Measurements from ENCODE around the gene IMP3.
"Not testable (repeated sequence)": the region's sequence is repeated elsewhere in the genome, so short reads cannot be mapped to it uniquely, and the experiment has no call there.

The IMP3 gene, protein sequence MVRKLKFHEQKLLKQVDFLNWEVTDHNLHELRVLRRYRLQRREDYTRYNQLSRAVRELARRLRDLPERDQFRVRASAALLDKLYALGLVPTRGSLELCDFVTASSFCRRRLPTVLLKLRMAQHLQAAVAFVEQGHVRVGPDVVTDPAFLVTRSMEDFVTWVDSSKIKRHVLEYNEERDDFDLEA

DNA sequence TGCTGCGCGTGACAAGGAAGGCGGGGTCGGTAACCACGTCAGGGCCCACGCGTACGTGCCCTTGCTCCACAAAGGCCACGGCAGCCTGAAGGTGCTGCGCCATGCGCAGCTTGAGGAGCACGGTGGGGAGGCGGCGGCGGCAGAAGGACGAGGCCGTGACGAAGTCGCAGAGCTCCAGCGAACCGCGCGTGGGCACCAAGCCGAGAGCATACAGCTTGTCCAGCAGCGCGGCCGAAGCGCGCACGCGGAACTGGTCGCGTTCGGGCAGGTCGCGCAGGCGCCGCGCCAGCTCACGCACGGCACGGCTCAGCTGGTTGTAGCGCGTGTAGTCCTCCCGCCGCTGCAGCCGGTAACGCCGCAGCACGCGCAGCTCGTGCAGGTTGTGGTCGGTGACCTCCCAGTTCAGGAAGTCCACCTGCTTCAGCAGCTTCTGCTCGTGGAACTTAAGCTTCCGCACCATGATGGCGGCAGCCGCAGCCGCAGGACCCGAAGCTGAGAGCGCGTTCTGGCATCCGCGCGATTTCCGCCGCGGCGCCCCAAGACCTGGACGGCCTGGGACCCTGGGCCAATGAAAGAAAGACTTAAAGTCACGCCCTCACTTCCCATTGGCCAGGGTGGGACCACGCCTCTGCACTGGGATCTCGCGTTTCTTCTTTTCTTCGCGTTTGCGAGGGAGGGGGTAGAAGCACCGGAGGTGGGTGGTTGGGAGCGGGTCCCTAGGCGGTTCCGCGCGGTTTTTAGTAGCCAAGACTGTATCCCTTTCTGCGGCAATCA lies at the start of gene IMP3:
Gene IMP3, minus strand, starts transcription at position 516 of the 774 bp plus-strand sequence. Its CDS starts 56 bp downstream, at position 460.
- H3K9ac ChIP-seq (ENCODE audit: low read depth in 1 of 2, low read length in 2 of 2) = peak within 1 kb of the TSS; percentile 94 to 99
- H3K9me3 ChIP-seq (ENCODE audit: control insufficient read depth in 2 of 2, low read length in 2 of 2) = no peaks in the 10 kb centered on the region
- peak within 1 kb of the TSS; percentile 96 to 99 for H3K27ac ChIP-seq (ENCODE audit: low read depth in 2 of 2, low read length in 2 of 2)
- no peaks in the 10 kb centered on the region for H3K27me3 ChIP-seq (ENCODE audit: control insufficient read depth in 2 of 2, insufficient read depth in 2 of 2, low read length in 2 of 2)
- H3K36me3 ChIP-seq (ENCODE audit: control insufficient read depth in 2 of 2, insufficient read depth in 2 of 2, low read length in 2 of 2) = peaks cover 0 to 5% of the 10 kb centered on the region in 2 donors
- peaks cover 21 to 22% of the 10 kb centered on the region in 2 donors for H3K4me1 ChIP-seq (ENCODE audit: control insufficient read depth in 2 of 2, insufficient read depth in 2 of 2, low read length in 2 of 2)
- H3K4me3 ChIP-seq (ENCODE audit: low read length in 2 of 2) = peak within 1 kb of the TSS; percentile 95 to 97

GRCh38 chr15:75689429-75689828 lies 49.4 kb upstream of the IMP3 start:
- H3K27me3 ChIP-seq (ENCODE audit: control insufficient read depth in 2 of 2, insufficient read depth in 2 of 2, low read length in 2 of 2); H3K36me3 ChIP-seq (ENCODE audit: control insufficient read depth in 2 of 2, insufficient read depth in 2 of 2, low read length in 2 of 2); H3K9ac ChIP-seq (ENCODE audit: low read depth in 1 of 2, low read length in 2 of 2); H3K27ac ChIP-seq (ENCODE audit: low read depth in 2 of 2, low read length in 2 of 2); H3K4me3 ChIP-seq (ENCODE audit: low read length in 2 of 2); H3K9me3 ChIP-seq (ENCODE audit: control insufficient read depth in 2 of 2, low read length in 2 of 2): not testable (repeated sequence)
- H3K4me1 ChIP-seq (ENCODE audit: control insufficient read depth in 2 of 2, insufficient read depth in 2 of 2, low read length in 2 of 2) = peaks cover 5 to 11% of the 10 kb centered on the region in 2 donors

GRCh38 chr15:75688831-75689230 lies 48.8 kb upstream of the IMP3 start:
- H3K9me3 ChIP-seq (ENCODE audit: control insufficient read depth in 2 of 2, low read length in 2 of 2) = no peaks in the 10 kb centered on the region
- H3K36me3 ChIP-seq (ENCODE audit: control insufficient read depth in 2 of 2, insufficient read depth in 2 of 2, low read length in 2 of 2) = no peaks in the 10 kb centered on the region
- no peak overlapping the region for H3K4me3 ChIP-seq (ENCODE audit: low read length in 2 of 2)
- H3K27ac ChIP-seq (ENCODE audit: low read depth in 2 of 2, low read length in 2 of 2) = no peak overlapping the region
- no peaks in the 10 kb centered on the region for H3K27me3 ChIP-seq (ENCODE audit: control insufficient read depth in 2 of 2, insufficient read depth in 2 of 2, low read length in 2 of 2)
- H3K4me1 ChIP-seq (ENCODE audit: control insufficient read depth in 2 of 2, insufficient read depth in 2 of 2, low read length in 2 of 2) = peaks cover under 1 to 5% of the 10 kb centered on the region in 2 donors
- no peak overlapping the region for H3K9ac ChIP-seq (ENCODE audit: low read depth in 1 of 2, low read length in 2 of 2)

- Histone ChIP-seq H3K9ac (ENCODE audit: low read depth in 1 of 2, low read length in 2 of 2) (no peak overlapping the region), H3K4me3 (ENCODE audit: low read length in 2 of 2) (no peak overlapping the region), H3K27me3 (ENCODE audit: control insufficient read depth in 2 of 2, insufficient read depth in 2 of 2, low read length in 2 of 2) (no peaks in the 10 kb centered on the region), H3K4me1 (ENCODE audit: control insufficient read depth in 2 of 2, insufficient read depth in 2 of 2, low read length in 2 of 2) (no peaks in the 10 kb centered on the region), H3K9me3 (ENCODE audit: control insufficient read depth in 2 of 2, low read length in 2 of 2) (no peaks in the 10 kb centered on the region), H3K27ac (ENCODE audit: low read depth in 2 of 2, low read length in 2 of 2) (no peak overlapping the region), H3K36me3 (ENCODE audit: control insufficient read depth in 2 of 2, insufficient read depth in 2 of 2, low read length in 2 of 2) (no peaks in the 10 kb centered on the region)
Observed at GRCh38 chr15:75688278-75688557, 48.2 kb upstream of the IMP3 start.

- Histone ChIP-seq H3K4me1 (ENCODE audit: control insufficient read depth in 2 of 2, insufficient read depth in 2 of 2, low read length in 2 of 2) (no peaks in the 10 kb centered on the region), H3K27ac (ENCODE audit: low read depth in 2 of 2, low read length in 2 of 2) (no peak overlapping the region), H3K27me3 (ENCODE audit: control insufficient read depth in 2 of 2, insufficient read depth in 2 of 2, low read length in 2 of 2) (no peaks in the 10 kb centered on the region), H3K9me3 (ENCODE audit: control insufficient read depth in 2 of 2, low read length in 2 of 2) (no peaks in the 10 kb centered on the region), H3K9ac (ENCODE audit: low read depth in 1 of 2, low read length in 2 of 2) (no peak overlapping the region), H3K4me3 (ENCODE audit: low read length in 2 of 2) (no peak overlapping the region), H3K36me3 (ENCODE audit: control insufficient read depth in 2 of 2, insufficient read depth in 2 of 2, low read length in 2 of 2) (no peaks in the 10 kb centered on the region)
Observed at GRCh38 chr15:75687486-75688277, 47.7 kb upstream of the IMP3 start.

DNA sequence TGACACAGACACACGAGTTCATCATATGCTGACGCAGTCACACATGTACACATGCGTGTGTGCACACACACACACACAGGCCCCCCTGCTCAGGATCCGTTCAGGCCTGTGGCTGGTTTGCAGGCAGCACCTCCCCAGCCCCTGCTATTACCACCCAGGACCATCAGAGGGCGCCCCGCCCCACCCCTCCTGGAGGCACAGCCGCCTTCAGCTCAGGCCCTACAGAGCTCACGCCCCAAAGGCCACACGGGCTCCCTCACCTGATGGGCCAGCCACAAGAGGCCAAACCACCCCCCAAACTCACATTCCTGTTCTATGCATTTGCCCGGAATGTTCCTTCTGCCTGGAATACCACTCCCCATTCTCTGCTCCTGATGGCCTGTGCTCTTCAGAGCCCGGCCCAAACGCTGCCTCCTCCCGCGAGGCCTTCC lies 46.2 kb upstream of the IMP3 start:
- H3K4me3 ChIP-seq (ENCODE audit: low read length in 2 of 2); H3K36me3 ChIP-seq (ENCODE audit: control insufficient read depth in 2 of 2, insufficient read depth in 2 of 2, low read length in 2 of 2); H3K9ac ChIP-seq (ENCODE audit: low read depth in 1 of 2, low read length in 2 of 2); H3K9me3 ChIP-seq (ENCODE audit: control insufficient read depth in 2 of 2, low read length in 2 of 2); H3K4me1 ChIP-seq (ENCODE audit: control insufficient read depth in 2 of 2, insufficient read depth in 2 of 2, low read length in 2 of 2); H3K27ac ChIP-seq (ENCODE audit: low read depth in 2 of 2, low read length in 2 of 2); H3K27me3 ChIP-seq (ENCODE audit: control insufficient read depth in 2 of 2, insufficient read depth in 2 of 2, low read length in 2 of 2): not testable (repeated sequence)

GRCh38 chr15:75685195-75685594 lies 45.2 kb upstream of the IMP3 start:
- Histone ChIP-seq H3K4me3 (ENCODE audit: low read length in 2 of 2) (no peak overlapping the region), H3K9ac (ENCODE audit: low read depth in 1 of 2, low read length in 2 of 2) (no peak overlapping the region), H3K4me1 (ENCODE audit: control insufficient read depth in 2 of 2, insufficient read depth in 2 of 2, low read length in 2 of 2) (no peaks in the 10 kb centered on the region), H3K27ac (ENCODE audit: low read depth in 2 of 2, low read length in 2 of 2) (no peak overlapping the region), H3K9me3 (ENCODE audit: control insufficient read depth in 2 of 2, low read length in 2 of 2) (no peaks in the 10 kb centered on the region), H3K36me3 (ENCODE audit: control insufficient read depth in 2 of 2, insufficient read depth in 2 of 2, low read length in 2 of 2) (no peaks in the 10 kb centered on the region), H3K27me3 (ENCODE audit: control insufficient read depth in 2 of 2, insufficient read depth in 2 of 2, low read length in 2 of 2) (no peaks in the 10 kb centered on the region)

DNA sequence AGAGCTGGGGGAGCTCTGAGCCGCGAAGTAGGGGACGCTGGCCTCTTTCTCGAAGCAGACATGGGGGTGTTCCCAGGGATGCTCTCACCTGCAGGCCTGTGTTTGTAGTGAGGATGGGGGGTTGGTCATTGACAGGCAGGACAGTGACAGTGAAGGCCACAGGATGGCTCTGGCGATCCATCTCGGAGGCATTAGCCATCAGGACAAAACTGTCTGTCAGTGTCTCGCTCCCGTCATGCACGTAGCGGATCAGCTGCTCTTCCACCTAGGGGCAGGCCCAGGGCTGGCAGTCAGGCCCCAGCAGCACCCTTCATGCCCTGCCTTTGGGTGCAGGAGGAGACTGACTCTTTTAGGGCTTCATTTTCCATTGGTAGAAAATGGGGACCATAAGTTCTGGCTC lies 44.6 kb upstream of the IMP3 start:
- H3K4me3 ChIP-seq (ENCODE audit: low read length in 2 of 2) = no peak overlapping the region
- no peaks in the 10 kb centered on the region for H3K9me3 ChIP-seq (ENCODE audit: control insufficient read depth in 2 of 2, low read length in 2 of 2)
- no peaks in the 10 kb centered on the region for H3K4me1 ChIP-seq (ENCODE audit: control insufficient read depth in 2 of 2, insufficient read depth in 2 of 2, low read length in 2 of 2)
- H3K27ac ChIP-seq (ENCODE audit: low read depth in 2 of 2, low read length in 2 of 2) = no peak overlapping the region
- H3K27me3 ChIP-seq (ENCODE audit: control insufficient read depth in 2 of 2, insufficient read depth in 2 of 2, low read length in 2 of 2) = no peaks in the 10 kb centered on the region
- H3K36me3 ChIP-seq (ENCODE audit: control insufficient read depth in 2 of 2, insufficient read depth in 2 of 2, low read length in 2 of 2) = no peaks in the 10 kb centered on the region
- H3K9ac ChIP-seq (ENCODE audit: low read depth in 1 of 2, low read length in 2 of 2) = no peak overlapping the region

- not testable (repeated sequence) for H3K36me3 ChIP-seq (ENCODE audit: control insufficient read depth in 2 of 2, insufficient read depth in 2 of 2, low read length in 2 of 2); H3K27me3 ChIP-seq (ENCODE audit: control insufficient read depth in 2 of 2, insufficient read depth in 2 of 2, low read length in 2 of 2); H3K27ac ChIP-seq (ENCODE audit: low read depth in 2 of 2, low read length in 2 of 2); H3K4me1 ChIP-seq (ENCODE audit: control insufficient read depth in 2 of 2, insufficient read depth in 2 of 2, low read length in 2 of 2); H3K9ac ChIP-seq (ENCODE audit: low read depth in 1 of 2, low read length in 2 of 2); H3K9me3 ChIP-seq (ENCODE audit: control insufficient read depth in 2 of 2, low read length in 2 of 2); H3K4me3 ChIP-seq (ENCODE audit: low read length in 2 of 2)
Observed at GRCh38 chr15:75683646-75684312, 43.8 kb upstream of the IMP3 start.
